K562 (cell line): ENCODE results near the gene RNU6-1. TPM values are rescaled to one million over a fixed set of nuclear protein-coding genes. Genes with fewer than 3 reads are reported as not detected.

ENCODE experiments used
- ATAC-seq: fragments of 200-7000 bp; cut with Tn5 transposase; 3 replicates; pipeline ENCODE4 v1.9.1; 2020; ENCODE audit warnings: moderate library complexity
- BruUV-seq: library from RNA; stranded (reverse); fragments of 400-500 nt; replicated peaks from 2 replicates; lab custom pipeline; 2021; lab: Mats Ljungman, UMichigan
- CTCF ChIA-PET: fragments of 300-600 bp; formaldehyde crosslinking; extraction: SDS; loops from one replicate; lab custom pipeline; 2021; ENCODE audit warnings: low intra/inter-chr PET ratio; lab: Yijun Ruan, JAX
- POLR2A ChIA-PET: fragments of 300-600, 350-650 bp; sonication (Branson Sonifier 250); formaldehyde crosslinking; extraction: SDS; loops from one replicate; lab custom pipeline; 2021; ENCODE audit warnings: antibody characterized with exemption, inconsistent platforms; lab: Yijun Ruan, JAX
- DNase-seq, 4 experiments: peaks; one replicate each; pipeline versions ENCODE4 v3.0.0 to v3.0.0-alpha.2; 2011 to 2018; ENCODE audit warnings: low spot score in 3 of 4, mixed read lengths in 3 of 4; ENCODE audit errors: extremely low read depth in 1 of 4
- FAIRE-seq: peaks from 2 replicates; lab custom pipeline; 2011; peaks lifted over from hg19 to GRCh38; lab: Jason Lieb, UNC
- H2AFZ ChIP-seq: 2 replicates; pipeline ENCODE4 v1.6.0; 2011; ENCODE audit warnings: low read depth, low read length, control low read depth, inconsistent platforms
- H3K27ac ChIP-seq: fragments of 200-600 bp; 3 replicates; pipeline ENCODE4 v1.8.0; 2011; ENCODE audit warnings: low read depth, mild to moderate bottlenecking, control low read depth, inconsistent platforms, low read length, moderate library complexity, mixed read lengths; ENCODE audit errors: extremely low read depth
- H3K27me3 ChIP-seq, 2 experiments: fragments of 300-600 bp in 1 of 2; 2 replicates in 1 of 2; 3 replicates in 1 of 2; pipeline versions ENCODE4 v1.6.0 to v1.8.0; 2011; ENCODE audit warnings: inconsistent platforms in 2 of 2, low read length in 2 of 2, mild to moderate bottlenecking in 1 of 2, mixed read lengths in 1 of 2, moderate library complexity in 1 of 2; ENCODE audit not compliant: control insufficient read depth in 2 of 2, insufficient read depth in 2 of 2
- H3K36me3 ChIP-seq: fragments of 300-600 bp; 3 replicates; pipeline ENCODE4 v1.8.0; 2011; ENCODE audit warnings: mild to moderate bottlenecking, low read length, inconsistent platforms; ENCODE audit not compliant: control insufficient read depth, insufficient read depth
- H3K4me1 ChIP-seq, 2 experiments: fragments of 200-600 bp in 1 of 2; replicated peaks in 1 of 2; 2 replicates in 1 of 2; 3 replicates in 1 of 2; pipeline versions ENCODE4 v1.5.1 to v1.8.0; 2011; ENCODE audit warnings: inconsistent platforms in 2 of 2, low read length in 2 of 2, mild to moderate bottlenecking in 1 of 2, mixed read lengths in 1 of 2, moderate library complexity in 1 of 2; ENCODE audit not compliant: control insufficient read depth in 2 of 2, insufficient read depth in 2 of 2
- H3K4me2 ChIP-seq: 2 replicates; pipeline ENCODE4 v1.6.1; 2011; ENCODE audit warnings: low read length, control low read depth, inconsistent platforms, mixed read lengths; ENCODE audit not compliant: insufficient read depth
- H3K4me3 ChIP-seq: fragments of 200-600 bp; sonication (generic), shearing (Covaris generic); 2 replicates; pipeline ENCODE4 v1.5.1; 2016; ENCODE audit warnings: control low read depth, inconsistent platforms
- H3K79me2 ChIP-seq: fragments of 200-600 bp; 3 replicates; pipeline ENCODE4 v1.8.0; 2011; ENCODE audit warnings: low read length, inconsistent platforms; ENCODE audit not compliant: control insufficient read depth, insufficient read depth
- H3K9ac ChIP-seq, 2 experiments: 2 replicates each; pipeline versions ENCODE4 v1.6.0 to v1.6.1; 2011; ENCODE audit warnings: low read depth in 2 of 2, low read length in 2 of 2, control low read depth in 1 of 2, inconsistent platforms in 1 of 2, mild to moderate bottlenecking in 1 of 2, mixed read lengths in 1 of 2; ENCODE audit not compliant: insufficient read depth in 1 of 2
- H3K9me1 ChIP-seq: one replicate; pipeline ENCODE4 v1.6.0; 2011; ENCODE audit warnings: inconsistent platforms, mild to moderate bottlenecking, low read length, moderate library complexity; ENCODE audit not compliant: control insufficient read depth, insufficient read depth
- H3K9me3 ChIP-seq: replicated peaks from 2 replicates; pipeline ENCODE4 v1.5.1; 2011; ENCODE audit warnings: low read depth, low read length, inconsistent platforms; ENCODE audit not compliant: control insufficient read depth, insufficient read depth
- H4K20me1 ChIP-seq: replicated peaks from 2 replicates; pipeline ENCODE4 v1.6.1; 2011; ENCODE audit warnings: low read length, inconsistent platforms, mixed read lengths; ENCODE audit not compliant: control insufficient read depth, insufficient read depth
- ARID1B ChIP-seq: fragments of 450-650 bp; IDR thresholded peaks from 2 replicates; pipeline ENCODE4 v1.6.1; 2016; ENCODE audit warnings: antibody characterized with exemption, mild to moderate bottlenecking, inconsistent platforms
- BHLHE40 ChIP-seq: IDR thresholded peaks from 2 replicates; pipeline ENCODE4 v1.6.1; 2011; ENCODE audit warnings: low read length, improper control_type of control experiment
- CBFA2T2 ChIP-seq: fragments of 450-650 bp; conservative IDR thresholded peaks from 2 replicates; pipeline ENCODE4 v1.6.1; 2017; ENCODE audit warnings: mild to moderate bottlenecking
- CBFA2T3 ChIP-seq: fragments of 450-650 bp; IDR thresholded peaks from 2 replicates; pipeline ENCODE4 v1.6.1; 2017
- DPF2 ChIP-seq: fragments of 450-650 bp; IDR thresholded peaks from 2 replicates; pipeline ENCODE4 v1.6.1; 2016
- FOXA3 ChIP-seq, 2 experiments: fragments of 450-650 bp in 1 of 2; sonication (generic) in 1 of 2; formaldehyde crosslinking; IDR thresholded peaks in 1 of 2; conservative IDR thresholded peaks in 1 of 2; 2 replicates each; pipeline versions ENCODE4 v1.4.0 to v1.8.0; 2020 to 2022; ENCODE audit warnings: mild to moderate bottlenecking in 2 of 2, missing genetic modification reagents in 1 of 2
- NCOR1 ChIP-seq: fragments of 450-650 bp; IDR thresholded peaks from 2 replicates; pipeline ENCODE4 v1.6.1; 2016; ENCODE audit warnings: mild to moderate bottlenecking, moderate library complexity
- RBBP5 ChIP-seq: fragments of 200-600 bp; sonication (generic); IDR thresholded peaks from 2 replicates; pipeline ENCODE4 v1.6.1; 2012; ENCODE audit warnings: borderline replicate concordance, mild to moderate bottlenecking, low read length, control low read depth, inconsistent platforms; ENCODE audit not compliant: insufficient read depth, poor library complexity, severe bottlenecking
- RBFOX2 ChIP-seq: fragments of 200-400 bp; formaldehyde crosslinking; IDR thresholded peaks from 2 replicates; pipeline ENCODE4 v1.6.1; 2017; ENCODE audit warnings: low read depth, mild to moderate bottlenecking, low read length, moderate library complexity
- RFX1 ChIP-seq: fragments of 450-650 bp; IDR thresholded peaks from 2 replicates; pipeline ENCODE4 v1.6.1; 2016; ENCODE audit warnings: mild to moderate bottlenecking, moderate library complexity
- RNF2 ChIP-seq: sonication (generic); IDR thresholded peaks from 2 replicates; pipeline ENCODE4 v1.6.1; 2016
- ZBTB7A ChIP-seq: IDR thresholded peaks from 2 replicates; pipeline ENCODE4 v1.6.1; 2011; ENCODE audit warnings: low read depth, mild to moderate bottlenecking, low read length, moderate library complexity, borderline replicate concordance; ENCODE audit not compliant: control insufficient read depth
- ZNF134 ChIP-seq: fragments of 250-450 bp; sonication (Bioruptor Pico); conservative IDR thresholded peaks from 2 replicates; pipeline ENCODE4 v1.4.0; 2020
- WGBS: fragments of 100-300 bp; shearing (Covaris generic); methylation state at CpG from one replicate; pipeline ENCODE4 v1.1.6; 2016; ENCODE audit warnings: low coverage, mixed read lengths; ENCODE audit not compliant: insufficient coverage; ENCODE audit errors: missing lambda C conversion rate; 5-methylcytosine and 5-hydroxymethylcytosine counted together
- in situ Hi-C: fragments of 300-500 bp; cut with MboI; formaldehyde crosslinking; loops from 4 replicates; pipeline ENCODE4 v1.15.0; 2018; ENCODE audit warnings: inconsistent platforms, mixed read lengths
- intact Hi-C: fragments of 100-400 bp; cut with micrococcal nuclease; formaldehyde crosslinking; loops from 2 replicates; pipeline ENCODE4 v1.14.2; 2022
- polyA plus RNA-seq, 8 experiments: library from polyadenylated mRNA; depleted of rRNA in 4 of 8; stranded (reverse) in 5 of 8; unstranded in 3 of 8; fragments of >200 nt; fragmentation: Nextera tagmentation in 2 of 8; fragmentation: Illumina TruSeq in 1 of 8; extraction: Ambion mirVana in 2 of 8; extraction: Trizol in 1 of 8; gene quantifications; 2 replicates each; pipeline versions ENCODE4 v1.2.1 to v1.2.3, GENCODE V29; 2011 to 2014; ENCODE audit warnings: inconsistent platforms in 1 of 8, missing spikeins in 1 of 8
- total RNA-seq, 7 experiments: library from RNA; depleted of rRNA in 6 of 7; stranded (reverse); fragments of >200 nt in 6 of 7; fragmentation: Illumina TruSeq in 2 of 7; extraction: Trizol in 2 of 7; gene quantifications; 2 replicates each; pipeline versions ENCODE4 v1.2.1 to v1.2.3, GENCODE V29; 2011 to 2021; ENCODE audit warnings: low replicate concordance in 1 of 7
- TF ChIP-seq, protein P1 (sequence below): fragments of 250-450 bp; sonication (Bioruptor Pico); IDR thresholded peaks from 2 replicates; pipeline ENCODE4 v1.5.0; 2021; ENCODE audit warnings: mild to moderate bottlenecking, borderline replicate concordance
- TF ChIP-seq, protein P2 (sequence below), 2 experiments: fragments of 450-650 bp; conservative IDR thresholded peaks; 2 replicates each; pipeline ENCODE4 v1.6.1; 2017; ENCODE audit warnings: mild to moderate bottlenecking in 2 of 2, moderate library complexity in 2 of 2

Gene RNU6-1
- total and polyA plus RNA-seq, 9 of the 15 experiments (the other 6 are each of a cell fraction or from before 2014, with no cell fraction given) = not detected

DNA sequence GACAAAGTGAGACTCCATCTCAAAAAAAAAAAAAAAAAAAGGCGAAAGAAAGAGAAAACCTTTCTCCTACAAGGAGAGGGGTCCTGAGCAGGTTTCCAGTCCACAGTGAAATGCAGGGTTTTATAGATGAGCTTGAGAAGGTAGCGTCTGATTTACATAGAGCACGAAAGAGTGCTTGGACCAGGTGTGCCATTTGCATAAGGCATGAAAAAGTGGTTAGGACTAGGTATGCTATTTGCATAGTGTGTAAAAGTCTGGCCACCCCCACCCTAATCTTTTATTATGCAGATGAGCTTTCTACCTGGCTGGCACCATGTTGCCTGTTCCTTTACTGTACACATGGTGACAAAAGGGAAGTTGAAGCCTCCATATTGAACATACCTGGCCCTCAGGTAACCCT is 13.6 kb upstream of the RNU6-1 start (continued):
- no peak for TF ChIP-seq RBBP5
- no peak for TF ChIP-seq RFX1
- TF ChIP-seq FOXA3 (CRISPR knock-in tag; conservative IDR thresholded peaks at IDR 0.05 in 1 of 2, IDR thresholded peaks at IDR 0.05 in 1 of 2) = no peak
- TF ChIP-seq RNF2 = no peak
- TF ChIP-seq ZNF134 (CRISPR knock-in tag) = no peak
- TF ChIP-seq, protein P1, sequence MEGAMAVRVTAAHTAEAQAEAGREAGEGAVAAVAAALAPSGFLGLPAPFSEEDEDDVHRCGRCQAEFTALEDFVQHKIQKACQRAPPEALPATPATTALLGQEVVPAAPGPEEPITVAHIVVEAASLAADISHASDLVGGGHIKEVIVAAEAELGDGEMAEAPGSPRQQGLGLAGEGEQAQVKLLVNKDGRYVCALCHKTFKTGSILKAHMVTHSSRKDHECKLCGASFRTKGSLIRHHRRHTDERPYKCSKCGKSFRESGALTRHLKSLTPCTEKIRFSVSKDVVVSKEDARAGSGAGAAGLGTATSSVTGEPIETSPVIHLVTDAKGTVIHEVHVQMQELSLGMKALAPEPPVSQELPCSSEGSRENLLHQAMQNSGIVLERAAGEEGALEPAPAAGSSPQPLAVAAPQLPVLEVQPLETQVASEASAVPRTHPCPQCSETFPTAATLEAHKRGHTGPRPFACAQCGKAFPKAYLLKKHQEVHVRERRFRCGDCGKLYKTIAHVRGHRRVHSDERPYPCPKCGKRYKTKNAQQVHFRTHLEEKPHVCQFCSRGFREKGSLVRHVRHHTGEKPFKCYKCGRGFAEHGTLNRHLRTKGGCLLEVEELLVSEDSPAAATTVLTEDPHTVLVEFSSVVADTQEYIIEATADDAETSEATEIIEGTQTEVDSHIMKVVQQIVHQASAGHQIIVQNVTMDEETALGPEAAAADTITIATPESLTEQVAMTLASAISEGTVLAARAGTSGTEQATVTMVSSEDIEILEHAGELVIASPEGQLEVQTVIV (CRISPR knock-in tag) = no peak
- TF ChIP-seq BHLHE40 = no peak

DNA sequence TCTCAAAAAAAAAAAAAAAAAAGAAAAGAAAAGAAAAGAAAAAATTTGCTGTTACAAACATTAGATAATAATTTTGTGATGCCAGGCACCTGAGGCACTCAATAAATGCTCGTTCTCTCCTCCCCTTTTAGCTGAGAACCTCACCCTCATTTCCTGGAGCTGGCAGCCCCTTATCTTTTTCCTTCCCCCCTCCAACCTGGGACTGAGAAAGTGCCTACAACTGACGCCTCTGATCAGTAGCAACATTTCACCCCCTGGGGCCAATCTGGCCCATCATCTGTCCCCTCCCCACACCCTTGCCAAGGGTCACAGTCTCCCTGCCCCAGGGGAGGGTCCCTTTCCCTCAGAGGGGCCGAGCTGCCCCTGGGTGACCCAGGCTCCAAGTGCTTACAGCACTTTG is 12.6 kb upstream of the RNU6-1 start:
- CTCF ChIA-PET = no interaction called here

More for the DNA sequence above, 12.6 kb upstream of the RNU6-1 start:
- FAIRE-seq = no peak
- no peaks in the 10 kb centered on the region for H3K79me2 ChIP-seq
- WGBS = 6% methylated on average over 3 of the region's 3 CpGs
- peak in 3 of 4 experiments; percentile 35 to 58 (median 54) for DNase-seq
- H3K4me3 ChIP-seq = no peak overlapping the region
- H3K27me3 ChIP-seq = no peaks in the 10 kb centered on the region
- no peaks in the 10 kb centered on the region for H3K9me1 ChIP-seq
- peak overlapping the region; percentile 57; the same call in 1 of the 2 replicates for H2AFZ ChIP-seq
- H3K9me3 ChIP-seq = no peaks in the 10 kb centered on the region
- BruUV-seq = no TSS peak
- H3K9ac ChIP-seq = peak overlapping the region; percentile 19 to 89; a peak in 3 of 4 replicates
- peak; percentile 56 for ATAC-seq
- intact Hi-C loops (no loop called here), in situ Hi-C loops (no loop called here)
- no peak overlapping the region for H3K27ac ChIP-seq
- TF ChIP-seq, protein P2, sequence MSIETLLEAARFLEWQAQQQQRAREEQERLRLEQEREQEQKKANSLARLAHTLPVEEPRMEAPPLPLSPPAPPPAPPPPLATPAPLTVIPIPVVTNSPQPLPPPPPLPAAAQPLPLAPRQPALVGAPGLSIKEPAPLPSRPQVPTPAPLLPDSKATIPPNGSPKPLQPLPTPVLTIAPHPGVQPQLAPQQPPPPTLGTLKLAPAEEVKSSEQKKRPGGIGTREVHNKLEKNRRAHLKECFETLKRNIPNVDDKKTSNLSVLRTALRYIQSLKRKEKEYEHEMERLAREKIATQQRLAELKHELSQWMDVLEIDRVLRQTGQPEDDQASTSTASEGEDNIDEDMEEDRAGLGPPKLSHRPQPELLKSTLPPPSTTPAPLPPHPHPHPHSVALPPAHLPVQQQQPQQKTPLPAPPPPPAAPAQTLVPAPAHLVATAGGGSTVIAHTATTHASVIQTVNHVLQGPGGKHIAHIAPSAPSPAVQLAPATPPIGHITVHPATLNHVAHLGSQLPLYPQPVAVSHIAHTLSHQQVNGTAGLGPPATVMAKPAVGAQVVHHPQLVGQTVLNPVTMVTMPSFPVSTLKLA (conservative IDR thresholded peaks at IDR 0.05) = no peak
- peak; percentile 27; the same call in 1 of the 2 replicates for TF ChIP-seq ARID1B
- TF ChIP-seq CBFA2T3 = peak; percentile 64
- peak; percentile 38; the same call in 1 of the 2 replicates for TF ChIP-seq ZBTB7A
- TF ChIP-seq CBFA2T2 = peak; percentile 28; the same call in 1 of the 2 replicates
- TF ChIP-seq RBFOX2 = no peak
- peak; percentile 35; the same call in 1 of the 2 replicates for TF ChIP-seq DPF2
- peak; percentile 18; the same call in 1 of the 2 replicates for TF ChIP-seq NCOR1
- H3K4me1 ChIP-seq = peaks cover 13% of the 10 kb centered on the region in 2 experiments; a peak in 4 of 5 replicates
- peak overlapping the region; percentile 20; the same call in 1 of the 2 replicates for H3K4me2 ChIP-seq
- H4K20me1 ChIP-seq = no peaks in the 10 kb centered on the region
- POLR2A ChIA-PET = interaction anchor here (0.6 kb wide), 2 partner anchors 8 to 748 kb away, joined by 3 read pairs; no protein-coding TSS in a partner anchor
- no peaks in the 10 kb centered on the region for H3K36me3 ChIP-seq
